Muscle of arm (tissue), 12 donors: ENCODE measurements around the gene OLFML1. TPM values are rescaled to one million over a fixed set of nuclear protein-coding genes. Genes with fewer than 3 reads are reported as not detected.

Experiments
- DNase-seq: peaks from one replicate; pipeline ENCODE4 v3.0.0-alpha.2; 2013
- polyA plus RNA-seq, 12 donors: library from polyadenylated mRNA; unstranded; fragments of 120-200 nt; gene quantifications; one replicate each; pipeline ENCODE4 v1.2.1, GENCODE V29; 2013; ENCODE audit not compliant: insufficient read length in 12 of 12

The OLFML1 gene
- polyA plus RNA-seq, 12 donors, result 40.4 to 66.6 (median 50.5) TPM; not detected in 1

GRCh38 chr11:7558046-7558445 is 72.7 kb downstream of the OLFML1 start:
- no peak for DNase-seq

DNA sequence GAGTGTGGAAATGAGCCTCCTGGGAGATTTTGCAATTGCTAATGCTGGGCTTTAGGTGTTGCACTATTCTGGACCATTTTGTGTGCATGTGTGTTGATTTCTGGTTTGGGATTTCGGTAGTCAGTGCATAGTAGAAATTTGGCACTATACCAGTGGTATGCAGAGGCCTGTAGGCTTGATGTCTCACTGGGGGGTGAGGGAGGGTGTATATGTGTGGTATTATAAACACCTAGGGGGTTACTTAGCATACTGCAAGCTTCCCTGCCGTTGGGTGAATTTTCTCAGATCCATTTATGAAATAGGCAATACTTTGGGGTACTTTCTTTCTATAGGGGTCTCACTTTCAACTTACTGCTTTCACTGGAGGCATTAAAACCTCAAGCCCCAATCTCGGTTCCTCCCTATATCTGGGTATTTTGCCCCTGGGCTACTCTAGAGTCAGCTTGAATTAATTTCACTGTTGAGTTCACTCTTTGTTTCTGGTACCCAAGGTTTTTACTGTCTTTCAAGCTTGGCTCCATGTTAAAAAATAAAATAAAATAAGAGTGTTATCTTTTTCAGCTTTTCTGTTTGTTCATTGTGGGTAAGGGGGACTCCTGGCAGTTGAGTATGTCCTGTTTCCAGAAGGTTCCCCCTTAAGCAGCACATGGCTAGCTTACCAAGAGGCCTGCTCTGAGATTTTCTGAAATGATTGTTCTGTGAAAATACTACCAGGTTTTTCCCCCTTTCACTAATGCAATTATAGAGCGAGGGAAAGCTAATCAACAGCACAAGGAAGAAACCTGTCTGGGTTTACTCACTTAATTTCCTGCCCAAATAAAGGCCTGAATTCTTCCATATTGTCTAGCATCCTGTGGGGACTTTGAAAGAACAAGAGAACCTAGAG is 74.3 kb downstream of the OLFML1 start:
- DNase-seq, result no peak

Other genes with a start within 250 kb of the OLFML1 start
- 1 to 10 TPM in 4 of 12 donors, under 1 TPM in 6, not detected in 2; 0.14 to 2.3 (median 0.54) TPM for gene SYT9, start 233.6 kb upstream of the OLFML1 start, polyA plus RNA-seq
- 10 to 100 TPM in 11 of 12 donors, not detected in 1; 39.0 to 87.0 (median 53.2) TPM for gene PPFIBP2, start 28.5 kb downstream of the OLFML1 start, polyA plus RNA-seq
- 10 to 100 TPM in 6 of 12 donors, 1 to 10 TPM in 5, not detected in 1; 8.1 to 43.4 (median 12.3) TPM for gene CYB5R2, start 188.0 kb downstream of the OLFML1 start, polyA plus RNA-seq
- gene OVCH2, start 221.0 kb downstream of the OLFML1 start, polyA plus RNA-seq, result 1 to 10 TPM in 2 of 12 donors, under 1 TPM in 7, not detected in 3; 0.15 to 4.7 (median 0.51) TPM